ENCODE measurements around the gene LARP4B.

The LARP4B gene

DNA sequence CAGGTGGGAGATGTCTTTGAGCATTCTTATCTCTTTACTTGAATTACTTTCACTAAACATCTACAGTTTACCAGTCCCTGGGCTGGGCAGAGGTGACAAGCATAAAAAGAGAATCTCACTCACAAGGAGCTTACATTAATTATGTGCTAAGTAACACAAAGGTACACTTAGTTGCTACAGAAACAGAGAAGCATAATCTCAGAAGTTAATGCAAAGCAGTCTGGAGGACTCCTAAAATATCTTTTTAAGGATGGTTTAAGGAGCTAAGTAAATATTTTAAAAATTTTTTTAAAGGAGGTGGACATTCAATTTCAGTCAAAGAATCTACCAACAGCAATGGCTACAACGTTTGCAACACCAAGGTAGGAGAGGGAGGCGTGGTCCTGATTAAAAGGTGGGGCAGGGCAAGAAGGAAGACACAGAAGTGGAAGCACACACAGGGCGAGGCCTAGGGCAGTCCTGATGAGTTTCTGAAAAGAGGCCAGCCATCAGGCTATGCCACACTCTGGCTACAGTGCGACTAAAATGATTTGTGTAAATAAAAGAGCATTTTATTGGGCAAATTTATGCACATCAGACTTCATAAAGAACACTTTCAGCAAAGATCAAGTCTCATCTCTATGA lies 5.3 kb downstream of the LARP4B start:
- DNase-seq (ENCODE audit: low read depth in 1 of 2, low spot score in 1 of 2), result no peak

DNA sequence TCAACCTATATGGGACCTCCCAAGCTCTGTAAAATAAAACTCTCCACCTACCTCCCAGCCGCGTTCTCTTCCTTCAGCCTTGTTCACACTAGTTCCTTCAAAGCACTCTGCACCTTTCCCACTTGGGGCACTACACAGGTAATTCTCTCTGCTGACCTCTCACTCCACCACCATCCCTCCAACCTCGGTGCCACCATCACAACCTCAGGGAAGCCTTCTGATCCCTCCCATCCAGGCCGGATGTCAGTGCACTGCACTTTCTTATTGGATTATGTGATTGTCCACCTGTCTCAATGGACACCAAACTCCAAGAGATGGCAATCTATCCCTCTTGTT lies 7.0 kb downstream of the LARP4B start:
- no peak for DNase-seq (ENCODE audit: low read depth in 1 of 2, low spot score in 1 of 2)

DNA sequence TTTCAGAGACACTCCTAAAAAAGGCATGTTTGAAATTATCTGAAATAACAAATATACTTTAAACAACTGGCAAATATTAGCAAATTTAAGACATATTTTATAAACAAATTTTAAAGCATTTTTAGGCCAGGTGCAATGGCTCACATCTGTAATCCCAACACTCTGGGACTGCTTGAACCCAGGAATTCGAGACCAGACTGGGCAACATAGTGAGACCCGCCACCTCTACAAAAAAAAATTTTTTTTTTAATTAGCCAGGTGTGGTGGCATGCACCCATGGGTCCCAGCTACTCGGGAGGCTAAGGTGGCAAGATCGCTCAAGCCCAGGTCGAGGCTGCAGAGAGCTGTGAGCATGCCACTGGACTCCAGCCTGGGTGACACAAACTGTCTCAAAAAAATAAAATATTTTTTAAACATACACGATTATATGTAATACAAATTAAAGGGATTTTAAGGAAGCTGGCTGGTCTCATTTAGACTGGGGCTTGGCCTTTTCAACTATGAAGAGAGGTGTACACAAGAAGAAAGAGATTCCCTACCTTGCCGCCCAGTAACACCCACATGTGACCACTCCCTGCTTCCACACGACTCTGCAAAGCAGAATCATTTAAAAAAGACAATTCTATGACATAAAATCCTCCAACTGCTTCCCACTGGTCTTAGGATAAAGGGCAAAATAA lies 7.5 kb downstream of the LARP4B start:
- no peak for DNase-seq (ENCODE audit: low read depth in 1 of 2, low spot score in 1 of 2)

DNA sequence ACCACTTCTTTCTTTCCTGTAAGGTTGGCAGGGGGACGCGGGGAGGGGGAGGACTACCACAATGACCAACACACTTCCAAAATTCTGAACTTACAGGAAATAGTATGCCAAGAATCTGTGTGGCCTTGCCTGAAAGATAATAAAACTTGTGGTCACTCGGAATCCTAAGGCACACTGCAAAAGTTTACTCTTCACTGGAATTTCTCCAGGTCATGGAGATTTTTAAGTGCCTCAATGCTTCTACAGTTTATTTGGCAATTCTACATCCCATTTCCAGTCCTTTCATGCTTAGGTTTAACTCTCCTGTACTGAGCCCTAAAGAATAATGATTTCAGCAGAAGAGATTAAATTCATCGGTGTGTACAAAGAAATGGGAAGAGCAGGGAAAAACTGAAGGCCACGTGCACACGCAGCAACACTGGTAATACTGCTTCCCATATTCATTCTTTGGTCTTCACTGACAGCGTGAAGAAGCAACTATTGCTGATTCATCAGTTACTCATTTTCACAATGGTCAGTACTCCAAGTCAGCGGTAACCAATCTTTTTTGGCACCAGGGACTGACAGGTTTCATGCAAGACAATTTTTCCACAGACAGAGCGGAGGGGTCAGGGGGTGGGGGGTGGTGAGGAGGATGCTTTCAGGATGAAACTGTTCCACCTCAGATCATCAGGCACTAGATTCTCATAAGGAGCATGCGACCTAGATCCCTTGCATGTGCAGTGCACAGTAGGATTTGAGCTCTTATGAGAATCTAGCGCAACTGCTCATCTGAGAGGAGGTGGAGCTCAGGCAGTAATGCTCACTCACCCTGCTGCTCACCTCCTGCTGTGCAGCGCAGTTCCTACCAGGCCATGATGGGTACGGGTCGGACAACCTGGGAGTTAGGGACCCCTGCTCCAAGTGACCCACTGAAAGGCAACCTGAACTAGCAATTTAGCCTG lies 9.8 kb downstream of the LARP4B start:
- no peak for DNase-seq (ENCODE audit: low read depth in 1 of 2, low spot score in 1 of 2)

DNA sequence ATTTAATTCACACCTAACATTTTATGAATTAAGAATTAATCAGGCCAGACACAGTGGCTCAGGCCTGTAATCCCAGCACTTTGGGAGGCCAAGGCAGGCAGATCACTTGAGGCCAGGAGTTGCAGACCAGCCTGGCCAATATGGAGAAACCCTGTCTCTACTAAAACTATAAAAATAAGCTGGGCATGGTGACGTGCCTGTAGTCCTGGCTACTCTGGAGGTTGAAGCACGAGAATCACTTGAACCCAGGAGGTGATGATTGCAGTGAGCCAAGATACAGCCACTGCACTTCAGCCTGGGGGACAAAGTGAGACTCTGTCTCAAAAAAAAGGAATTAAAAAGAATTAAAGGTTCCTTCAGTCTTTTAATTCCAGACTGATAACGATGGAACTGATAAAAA lies 11.1 kb downstream of the LARP4B start:
- DNase-seq (ENCODE audit: low read depth in 1 of 2, low spot score in 1 of 2), result no peak

DNA sequence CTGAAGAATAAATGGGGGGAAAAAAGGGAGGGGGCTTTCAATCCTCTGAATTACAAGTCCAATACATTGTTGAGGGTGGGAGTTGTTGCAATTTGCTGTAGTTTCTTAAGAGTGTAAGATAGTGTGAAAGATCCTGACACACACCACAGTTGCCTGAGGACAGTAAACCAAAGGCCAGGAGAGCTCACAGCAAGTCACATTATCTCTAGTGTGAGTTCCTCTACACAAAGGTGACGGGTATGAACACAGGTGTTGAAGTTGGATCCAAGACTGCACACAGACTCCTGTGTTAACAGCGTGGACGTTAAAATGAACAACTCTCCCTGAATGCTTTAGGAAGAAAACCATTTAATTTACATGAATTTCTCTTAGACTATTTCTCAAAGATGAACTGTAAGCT lies 12.0 kb downstream of the LARP4B start:
- no peak for DNase-seq (ENCODE audit: low read depth in 1 of 2, low spot score in 1 of 2)

DNA sequence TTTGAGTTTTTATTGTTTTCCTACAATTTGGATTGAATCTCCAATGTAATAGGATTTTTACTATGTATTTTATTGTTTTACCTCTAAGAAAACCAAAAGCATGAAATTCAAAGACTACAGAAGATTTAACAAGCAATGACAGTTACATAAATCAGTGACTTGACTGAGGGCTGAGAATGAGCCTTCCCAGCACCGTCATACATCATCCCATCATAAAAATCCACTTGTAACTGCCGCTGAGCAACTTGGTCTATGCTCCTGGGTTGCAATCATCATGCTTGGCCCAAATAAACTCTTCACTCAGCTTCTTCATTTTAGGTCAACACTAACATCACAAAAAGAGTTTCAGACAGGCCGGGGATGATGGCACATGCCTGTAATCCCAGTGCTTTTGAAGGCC lies 13.5 kb downstream of the LARP4B start:
- DNase-seq (ENCODE audit: low read depth in 1 of 2, low spot score in 1 of 2), result no peak

DNA sequence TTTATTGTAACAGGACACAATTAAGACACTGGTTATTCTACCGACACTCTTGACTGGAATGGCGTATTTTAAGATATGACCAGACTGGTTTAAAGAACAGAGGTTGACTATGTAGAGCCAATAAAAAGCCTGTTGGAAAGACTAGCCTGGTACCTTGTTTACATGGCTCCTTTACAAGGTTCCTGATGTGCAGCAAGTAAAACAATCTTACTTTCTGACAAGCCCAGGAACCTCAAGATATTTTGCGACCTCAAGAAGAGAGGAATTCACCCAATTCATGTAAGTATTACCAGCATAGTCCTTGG lies 14.1 kb downstream of the LARP4B start:
- no peak for DNase-seq (ENCODE audit: low read depth in 1 of 2, low spot score in 1 of 2)

DNA sequence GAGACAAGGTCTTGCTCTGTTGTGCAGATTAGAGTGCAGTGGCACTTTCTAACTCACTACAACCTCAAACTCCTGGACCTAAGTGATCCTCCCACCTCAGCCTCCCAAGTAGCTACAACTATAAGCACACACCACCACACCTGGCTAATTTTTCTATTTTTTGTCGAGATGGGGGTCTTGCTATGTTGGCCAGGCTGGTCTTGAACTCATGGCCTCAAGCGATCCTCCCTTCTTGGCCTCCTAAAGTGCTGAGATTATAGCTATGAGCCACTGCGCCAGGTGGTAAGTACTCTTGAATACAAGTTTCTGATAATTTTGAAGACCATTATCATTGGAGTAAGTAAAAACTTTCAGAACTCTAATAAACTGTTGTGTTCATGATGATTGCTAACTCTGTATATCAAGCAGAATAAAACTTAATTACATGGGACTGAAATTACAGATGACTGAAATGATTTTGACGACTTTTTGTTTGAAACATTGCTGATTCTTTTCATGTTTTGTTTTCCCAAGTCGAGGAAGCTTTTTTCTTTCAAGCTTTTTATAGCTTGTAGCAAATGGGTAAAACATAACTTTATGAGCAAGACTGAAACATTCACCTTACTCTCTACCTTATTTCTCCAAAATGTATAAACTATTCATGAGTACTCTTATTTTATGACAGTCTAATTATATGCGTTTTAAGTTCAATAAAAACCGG lies 14.6 kb downstream of the LARP4B start:
- DNase-seq (ENCODE audit: low read depth in 1 of 2, low spot score in 1 of 2), result no peak

DNA sequence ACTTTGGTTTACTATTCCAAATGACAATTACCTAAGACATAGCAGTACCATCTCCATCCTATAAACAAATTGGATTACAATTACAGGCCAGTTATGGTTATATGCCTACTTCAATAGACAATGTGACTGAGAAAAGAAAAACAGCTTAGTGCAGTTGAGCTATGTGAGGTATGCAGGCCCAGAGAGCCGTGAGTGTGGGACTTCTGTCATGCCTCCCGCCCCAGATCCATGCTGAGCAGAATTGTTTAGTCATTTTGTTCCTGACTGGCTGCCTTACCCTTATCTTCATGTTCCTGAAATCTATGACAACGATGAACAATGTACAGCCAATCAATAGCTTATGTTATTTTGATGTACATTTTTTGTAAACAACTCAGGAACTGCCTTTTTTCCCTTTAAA lies 21.7 kb downstream of the LARP4B start:
- DNase-seq (ENCODE audit: low read depth in 1 of 2, low spot score in 1 of 2), result no peak

DNA sequence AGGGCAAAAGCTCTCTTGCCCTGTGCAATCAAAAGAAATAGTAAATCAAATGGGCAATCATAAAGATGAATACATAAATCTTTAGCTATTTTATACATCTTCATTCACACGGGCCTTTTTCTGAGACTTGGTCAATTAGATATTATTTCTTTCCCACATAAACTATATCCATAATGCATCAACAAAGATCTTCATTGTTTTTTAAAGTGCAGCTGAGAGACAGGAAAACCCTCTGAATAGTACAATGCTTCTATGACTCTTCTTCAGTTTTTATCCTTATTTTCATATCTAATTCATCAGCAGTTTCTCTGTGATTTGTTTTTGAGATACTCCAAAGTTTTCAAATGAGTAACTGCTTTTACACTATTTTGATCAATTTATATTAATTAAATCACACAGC lies 25.5 kb downstream of the LARP4B start:
- DNase-seq (ENCODE audit: low read depth in 1 of 2, low spot score in 1 of 2), result no peak

DNA sequence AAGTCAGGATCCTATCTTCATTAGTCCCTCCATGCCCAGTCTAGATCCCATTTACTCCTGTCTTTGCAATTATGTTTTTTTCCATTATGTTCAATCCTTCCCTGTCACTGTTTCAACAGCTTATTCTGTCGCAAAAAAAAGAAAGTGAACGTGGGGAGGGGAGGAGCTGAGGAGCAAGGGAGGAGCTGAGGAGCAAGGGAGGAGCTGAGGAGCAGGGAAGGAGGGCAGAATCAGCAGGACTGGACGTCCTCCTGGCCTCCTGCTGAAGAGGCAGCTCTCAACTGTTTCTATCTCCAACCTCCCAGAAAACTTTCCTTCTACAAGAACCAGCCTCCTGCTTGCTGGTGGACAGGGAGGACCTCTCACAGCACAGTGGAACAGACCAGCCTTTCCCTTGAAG lies 26.0 kb downstream of the LARP4B start:
- no peak for DNase-seq (ENCODE audit: low read depth in 1 of 2, low spot score in 1 of 2)

DNA sequence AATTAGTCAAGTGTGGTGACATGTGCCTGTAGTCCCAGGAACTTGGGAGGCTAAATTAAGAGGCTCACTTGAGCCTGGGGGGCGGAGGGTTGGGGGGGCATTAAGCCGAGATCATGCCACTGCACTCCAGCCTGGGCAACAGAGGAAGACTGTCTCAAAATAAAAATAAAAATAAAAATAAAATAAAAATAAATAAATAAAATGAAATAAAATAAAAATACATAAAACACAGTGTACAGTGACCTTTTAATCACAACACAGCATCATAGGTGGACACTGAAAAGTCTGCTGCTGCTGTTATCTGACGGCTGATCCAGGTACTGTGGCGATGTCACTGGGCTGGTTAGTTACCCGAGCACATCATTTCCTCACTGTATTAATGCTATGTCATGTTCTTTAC lies 27.1 kb downstream of the LARP4B start:
- DNase-seq (ENCODE audit: low read depth in 1 of 2, low spot score in 1 of 2), result no peak

DNA sequence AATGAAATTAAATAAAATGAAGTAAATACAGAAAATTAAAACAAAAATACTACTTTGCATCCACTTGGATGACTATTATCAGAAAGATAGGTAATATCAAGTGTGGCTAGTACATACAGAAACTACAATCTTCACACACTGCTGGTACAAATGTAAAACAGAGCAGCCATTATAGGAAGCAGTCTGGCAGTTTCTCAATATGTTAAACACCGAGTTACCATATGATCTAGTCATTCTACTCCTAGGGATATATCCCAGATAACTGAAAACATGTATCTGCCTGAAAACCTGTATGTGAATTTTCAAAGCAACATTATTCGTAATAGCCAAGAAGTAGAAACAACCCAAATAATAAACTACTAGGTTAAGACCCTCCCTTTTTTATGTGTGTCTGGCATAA lies 33.4 kb downstream of the LARP4B start:
- no peak for DNase-seq (ENCODE audit: low read depth in 1 of 2, low spot score in 1 of 2)

DNA sequence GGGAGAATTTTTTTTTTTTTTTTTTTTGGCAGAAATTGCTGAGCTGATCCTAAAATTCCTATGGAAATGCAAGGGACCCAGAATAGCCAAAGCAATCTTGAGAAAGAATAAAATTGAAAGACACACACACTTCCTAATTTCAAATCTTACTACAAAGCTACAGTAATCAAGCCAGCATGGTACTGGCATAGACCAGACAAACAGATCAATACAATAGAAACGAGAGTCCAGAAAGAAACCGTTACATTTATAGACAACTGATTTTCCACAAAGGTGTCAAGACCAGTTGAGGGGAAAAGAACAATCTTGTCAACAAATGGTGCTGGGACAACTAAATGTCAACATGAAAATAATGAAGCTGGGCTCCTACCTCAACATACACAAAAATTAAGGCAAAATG lies 34.5 kb downstream of the LARP4B start:
- no peak for DNase-seq (ENCODE audit: low read depth in 1 of 2, low spot score in 1 of 2)

DNA sequence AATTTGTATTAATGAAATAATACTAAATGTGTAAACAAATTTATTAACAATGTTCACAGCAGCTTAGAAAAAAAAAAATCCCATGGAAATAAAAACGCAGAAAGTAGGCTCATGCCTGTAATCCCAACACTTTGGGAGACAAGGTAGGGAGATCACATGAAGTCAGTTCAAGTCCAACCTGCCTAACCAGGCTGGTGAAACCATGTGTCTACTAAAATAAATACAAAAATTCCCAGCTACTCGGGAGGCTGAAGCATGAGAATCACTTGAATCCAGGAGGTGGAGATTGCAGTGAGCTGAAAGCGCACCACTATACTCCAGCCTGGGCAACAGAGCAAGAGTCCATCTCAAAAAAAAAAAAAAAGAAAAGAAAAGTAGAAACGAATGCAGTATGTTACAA lies 36.2 kb downstream of the LARP4B start:
- no peak for DNase-seq (ENCODE audit: low read depth in 1 of 2, low spot score in 1 of 2)

DNA sequence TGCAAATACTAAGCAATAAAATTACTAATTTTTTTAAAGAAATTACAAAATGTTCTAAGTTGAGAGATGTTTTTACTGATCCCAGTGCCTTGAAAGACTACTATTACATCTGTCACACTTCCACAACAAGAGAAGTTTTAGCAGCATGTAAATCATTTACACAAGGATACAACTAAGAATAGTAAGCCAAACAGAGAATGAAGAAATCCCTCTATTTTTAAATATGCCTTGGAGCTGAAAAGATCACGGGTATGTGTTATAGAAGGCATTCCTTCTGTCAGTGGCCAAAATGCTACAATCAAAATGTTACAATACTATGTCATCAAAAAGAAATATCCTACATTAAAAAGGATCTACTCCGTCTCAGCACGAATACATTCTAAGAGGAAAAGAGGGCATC lies 52.6 kb downstream of the LARP4B start:
- DNase-seq (ENCODE audit: low read depth in 1 of 2, low spot score in 1 of 2), result no peak

DNA sequence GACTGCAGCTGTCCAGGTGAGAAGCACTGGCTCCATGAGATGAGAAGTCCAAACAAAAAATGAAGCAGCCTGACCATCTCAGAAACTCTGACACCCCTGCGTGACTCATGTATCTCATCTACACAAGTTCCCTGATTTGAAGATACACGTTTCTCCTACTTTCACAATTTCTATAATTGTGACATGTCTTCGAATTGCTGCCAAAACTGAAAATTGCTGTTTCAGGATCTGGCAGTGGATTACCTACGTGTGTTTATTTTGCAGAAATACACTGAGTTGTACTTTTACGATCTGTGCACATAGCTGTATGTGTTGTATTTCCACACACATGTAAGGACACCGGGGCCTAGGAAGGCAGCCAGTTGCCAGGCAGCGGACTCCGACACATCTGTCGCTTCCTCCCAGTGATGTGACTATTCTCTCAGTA lies 53.2 kb downstream of the LARP4B start:
- DNase-seq (ENCODE audit: low read depth in 1 of 2, low spot score in 1 of 2), result no peak

DNA sequence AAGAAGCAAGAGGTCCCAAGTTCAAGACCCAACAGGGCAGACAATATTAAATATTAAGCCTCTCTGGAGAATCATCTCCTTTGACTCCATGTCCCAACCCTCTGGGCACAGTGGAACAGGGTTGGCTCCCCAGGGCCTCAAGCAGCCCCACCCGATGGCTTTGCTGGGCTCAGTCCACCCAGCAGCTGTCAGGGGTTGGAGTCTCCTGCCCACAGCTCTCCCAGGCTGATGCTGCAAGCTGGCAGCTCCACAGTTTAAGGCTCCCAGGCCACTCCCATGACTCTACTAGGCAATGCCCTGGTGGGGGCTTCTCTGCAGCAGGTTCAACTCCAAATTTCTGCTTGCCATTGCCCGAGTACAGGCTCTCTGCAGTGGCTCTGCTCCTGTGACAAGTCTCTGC lies 55.1 kb downstream of the LARP4B start:
- no peak for DNase-seq (ENCODE audit: low read depth in 1 of 2, low spot score in 1 of 2)

DNA sequence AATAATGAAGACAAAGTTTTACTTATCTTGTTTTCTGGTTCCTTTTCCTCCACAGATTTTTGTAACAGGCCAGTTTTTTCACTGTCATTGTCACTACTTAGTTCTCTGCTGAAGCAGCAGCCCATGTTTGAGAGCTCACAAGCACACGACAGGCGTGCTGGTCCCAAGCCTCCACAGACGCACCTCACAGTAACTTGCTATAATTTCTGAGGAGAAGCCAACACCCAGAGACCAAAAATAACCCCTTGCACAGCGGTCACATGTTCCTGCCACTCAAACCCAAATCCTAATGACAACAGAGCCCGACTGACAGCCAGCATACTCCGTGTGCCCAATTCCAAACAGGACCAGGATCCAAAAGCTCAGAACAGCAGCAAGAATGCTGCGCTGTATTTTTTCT lies 58.5 kb downstream of the LARP4B start:
- no peak for DNase-seq (ENCODE audit: low read depth in 1 of 2, low spot score in 1 of 2)

DNA sequence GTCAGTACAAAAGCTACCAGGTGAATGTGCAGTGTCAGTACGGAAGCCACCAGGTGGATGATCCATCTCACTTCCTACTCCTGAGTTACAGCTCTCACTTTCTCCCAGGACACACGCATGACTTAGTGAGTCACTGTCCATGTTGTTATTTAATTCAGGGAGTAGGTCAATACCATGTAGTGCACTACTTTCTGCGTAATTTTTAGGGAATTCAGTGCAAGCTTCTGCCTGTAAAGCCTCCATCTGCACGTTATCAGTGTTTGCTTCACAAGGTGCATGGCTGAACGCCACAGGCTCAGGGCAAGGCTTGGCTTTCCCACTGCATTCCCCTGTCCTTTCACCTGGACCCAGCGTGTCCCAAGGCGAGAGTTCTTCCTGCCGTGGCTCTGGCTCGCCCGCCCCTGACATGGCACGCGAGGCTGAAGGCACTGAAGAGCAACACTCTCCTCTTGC lies 59.5 kb downstream of the LARP4B start:
- DNase-seq (ENCODE audit: low read depth in 1 of 2, low spot score in 1 of 2), result no peak

All from stimulated activated CD4-positive, alpha-beta T cell treated with anti-CD3 and anti-CD28 coated beads, Interleukin-15, amount 100 ng/mL, for 1 hour (primary cell).